Esophagus squamous epithelium (tissue), 5 donors: ENCODE data around the gene CADPS. TPM values are rescaled to one million over a fixed set of nuclear protein-coding genes. Genes with fewer than 3 reads are reported as not detected.
"Not testable (repeated sequence)": the region's sequence is repeated elsewhere in the genome, so short reads cannot be mapped to it uniquely, and the experiment has no call there.

Experiments used
- DNase-seq: peaks from one replicate; lab custom pipeline; 2025; lab: John Stamatoyannopoulos, UW
- H3K27ac ChIP-seq, 4 donors: fragments of 200-600 bp; sonication (generic); one replicate each; pipeline ENCODE4 v1.5.1; 2016 to 2019; ENCODE audit warnings: mild to moderate bottlenecking in 1 of 4
- H3K27me3 ChIP-seq, 4 donors: fragments of 200-600 bp; sonication (generic); 1 replicate in 3 of 4; 2 replicates in 1 of 4; pipeline versions ENCODE4 v1.5.1 to v1.6.0; 2017 to 2021; ENCODE audit warnings: antibody characterized with exemption in 1 of 4
- H3K36me3 ChIP-seq, 3 donors: fragments of 200-600 bp; sonication (generic); one replicate each; pipeline ENCODE4 v1.5.1; 2016 to 2019
- H3K4me1 ChIP-seq, 3 donors: fragments of 200-600 bp; sonication (generic); one replicate each; pipeline ENCODE4 v1.5.1; 2017 to 2019
- H3K4me3 ChIP-seq, 4 donors: fragments of 200-600 bp; sonication (generic); 1 replicate in 3 of 4; 2 replicates in 1 of 4; pipeline ENCODE4 v1.5.1; 2016 to 2019; ENCODE audit warnings: mild to moderate bottlenecking in 2 of 4, moderate library complexity in 1 of 4
- H3K9me3 ChIP-seq, 3 donors: fragments of 200-600 bp; sonication (generic); one replicate each; pipeline ENCODE4 v1.5.1; 2016 to 2019
- POLR2A ChIP-seq, 4 donors: fragments of 450-650 bp; IDR thresholded peaks; one replicate each; pipeline ENCODE4 v1.6.1; 2017; ENCODE audit warnings: antibody characterized with exemption in 4 of 4, mild to moderate bottlenecking in 4 of 4, moderate library complexity in 3 of 4
- WGBS, 2 donors: methylation state at CpG; one replicate each; pipeline ENCODE4 v1.1.5; 2018; 5-methylcytosine and 5-hydroxymethylcytosine counted together
- intact Hi-C: fragments of 100-400 bp; cut with DNase I; formaldehyde crosslinking; loops from one replicate; pipeline ENCODE4 v1.15.0; 2022
- total RNA-seq, 4 donors: library from RNA; depleted of rRNA; stranded (reverse); fragments of >200 nt; gene quantifications; one replicate each; pipeline ENCODE4 v1.1.0, GENCODE V29; 2016
- TF ChIP-seq, protein P1 (sequence below), 6 experiments: fragments of 450-650 bp in 4 of 6; fragments of 200-600 bp in 2 of 6; sonication (generic) in 2 of 6; IDR thresholded peaks; one replicate each; pipeline ENCODE4 v1.5.1; 2016 to 2019; ENCODE audit warnings: antibody characterized with exemption in 6 of 6, mild to moderate bottlenecking in 4 of 6, moderate library complexity in 4 of 6
- donor health status: DM: yes; HTN: yes; CAD: no.

The CADPS gene
- total RNA-seq, 4 donors from 2014 or later: 0.09 to 4.8 TPM; not detected in 2

DNA sequence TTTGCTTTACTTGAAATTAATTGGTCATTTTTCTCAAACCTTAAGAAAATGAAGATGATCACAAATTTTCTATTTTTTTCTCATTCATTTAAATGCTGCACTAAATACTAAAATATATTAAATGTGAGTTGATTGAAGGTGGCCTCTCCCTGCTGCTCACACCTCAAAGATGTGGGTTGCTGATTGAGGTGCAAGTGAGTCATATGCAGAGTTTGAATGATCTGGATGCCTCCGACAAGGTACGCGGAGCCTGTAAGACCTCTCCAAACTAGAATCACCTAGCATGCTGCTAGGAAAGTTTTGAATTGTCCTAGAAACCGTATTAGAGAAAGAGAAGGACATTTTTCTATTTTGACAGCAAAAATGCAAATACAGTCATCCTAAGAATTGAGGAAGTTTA, 290.6 kb downstream of the CADPS start:
- Histone ChIP-seq H3K27me3 (peaks cover 0 to 6% (median 0%) of the 10 kb centered on the region in 4 donors), H3K9me3 (peaks cover 0 to 4% (median 0%) of the 10 kb centered on the region in 3 donors), H3K36me3 (no peaks in the 10 kb centered on the region), H3K27ac (no peak overlapping the region), H3K4me3 (no peak overlapping the region), H3K4me1 (no peaks in the 10 kb centered on the region)
- DNase-seq: no peak
- no peak for TF ChIP-seq POLR2A (IDR thresholded peaks at IDR 0.05)
- TF ChIP-seq, protein P1, sequence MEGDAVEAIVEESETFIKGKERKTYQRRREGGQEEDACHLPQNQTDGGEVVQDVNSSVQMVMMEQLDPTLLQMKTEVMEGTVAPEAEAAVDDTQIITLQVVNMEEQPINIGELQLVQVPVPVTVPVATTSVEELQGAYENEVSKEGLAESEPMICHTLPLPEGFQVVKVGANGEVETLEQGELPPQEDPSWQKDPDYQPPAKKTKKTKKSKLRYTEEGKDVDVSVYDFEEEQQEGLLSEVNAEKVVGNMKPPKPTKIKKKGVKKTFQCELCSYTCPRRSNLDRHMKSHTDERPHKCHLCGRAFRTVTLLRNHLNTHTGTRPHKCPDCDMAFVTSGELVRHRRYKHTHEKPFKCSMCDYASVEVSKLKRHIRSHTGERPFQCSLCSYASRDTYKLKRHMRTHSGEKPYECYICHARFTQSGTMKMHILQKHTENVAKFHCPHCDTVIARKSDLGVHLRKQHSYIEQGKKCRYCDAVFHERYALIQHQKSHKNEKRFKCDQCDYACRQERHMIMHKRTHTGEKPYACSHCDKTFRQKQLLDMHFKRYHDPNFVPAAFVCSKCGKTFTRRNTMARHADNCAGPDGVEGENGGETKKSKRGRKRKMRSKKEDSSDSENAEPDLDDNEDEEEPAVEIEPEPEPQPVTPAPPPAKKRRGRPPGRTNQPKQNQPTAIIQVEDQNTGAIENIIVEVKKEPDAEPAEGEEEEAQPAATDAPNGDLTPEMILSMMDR (IDR thresholded peaks at IDR 0.05): no peak
- intact Hi-C loops: no loop called here
- 65 to 74% methylated on average over 4 of the region's 4 CpGs for WGBS, 2 donors

DNA sequence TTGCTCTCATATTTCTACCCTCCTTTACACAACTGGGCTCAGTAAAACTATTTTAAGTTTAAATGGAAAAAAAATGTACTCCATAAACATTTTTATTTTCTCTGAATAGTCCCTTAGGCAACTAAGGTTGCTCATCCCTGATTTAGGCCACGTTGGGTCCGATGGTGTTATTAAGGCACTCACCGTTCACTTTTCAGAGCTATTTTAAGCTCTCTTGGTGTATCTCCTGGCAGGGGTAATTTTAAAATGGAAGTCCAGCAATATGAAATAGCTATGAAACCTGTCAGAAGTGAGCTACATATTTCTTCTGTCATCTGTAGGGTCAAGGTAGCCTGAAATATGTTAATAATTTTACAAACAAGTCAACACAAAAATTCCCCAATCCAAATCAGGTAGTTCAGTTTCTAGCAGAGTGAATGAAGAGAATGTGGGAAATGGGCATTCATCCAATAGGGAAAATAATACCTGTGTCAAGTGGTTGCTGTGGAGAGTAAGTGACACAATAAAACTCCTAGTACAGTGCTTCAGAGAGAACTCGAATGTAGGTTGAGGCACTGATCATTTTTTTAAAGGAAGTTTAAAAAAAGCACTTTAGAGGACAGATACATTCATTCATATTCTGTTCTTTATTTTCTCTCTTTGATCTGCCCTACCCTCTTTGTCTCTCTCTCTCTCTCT, 292.6 kb downstream of the CADPS start:
- no peak overlapping the region for H3K4me3 ChIP-seq
- 46 to 51% methylated on average over 4 of the region's 4 CpGs for WGBS, 2 donors
- TF ChIP-seq POLR2A (IDR thresholded peaks at IDR 0.05): no peak
- TF ChIP-seq, protein P1 (IDR thresholded peaks at IDR 0.05): no peak
- intact Hi-C loops: no loop called here
- no peaks in the 10 kb centered on the region for H3K4me1 ChIP-seq
- no peak overlapping the region for H3K27ac ChIP-seq
- no peaks in the 10 kb centered on the region for H3K36me3 ChIP-seq
- H3K9me3 ChIP-seq: peaks cover 0 to 15% (median 3%) of the 10 kb centered on the region in 3 donors
- DNase-seq: no peak
- H3K27me3 ChIP-seq: no peaks in the 10 kb centered on the region

DNA sequence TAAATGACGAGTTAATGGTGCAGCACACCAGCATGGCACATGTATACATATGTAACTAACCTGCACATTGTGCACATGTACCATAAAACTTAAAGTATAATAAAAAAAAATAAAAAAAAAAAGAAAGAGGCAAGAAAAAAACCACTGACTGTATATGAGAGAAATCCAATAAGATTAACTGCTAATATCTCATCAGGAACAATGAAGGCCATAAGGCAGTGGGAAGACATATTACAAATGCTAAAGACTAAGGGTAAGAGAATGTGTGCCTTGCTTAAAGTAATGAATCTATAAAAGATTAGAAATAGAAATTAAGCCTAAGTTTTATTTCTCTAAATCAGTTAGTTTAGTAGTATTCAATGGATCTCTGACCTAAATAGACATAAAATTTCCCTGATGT, 294.7 kb downstream of the CADPS start:
- WGBS, 2 donors: 81 to 100% methylated on average over 1 of the region's 1 CpG
- intact Hi-C loops, H3K4me3 ChIP-seq, H3K27ac ChIP-seq, H3K36me3 ChIP-seq, DNase-seq, H3K27me3 ChIP-seq, H3K4me1 ChIP-seq: not testable (repeated sequence)
- peaks cover 0 to 15% (median 3%) of the 10 kb centered on the region in 3 donors for H3K9me3 ChIP-seq

DNA sequence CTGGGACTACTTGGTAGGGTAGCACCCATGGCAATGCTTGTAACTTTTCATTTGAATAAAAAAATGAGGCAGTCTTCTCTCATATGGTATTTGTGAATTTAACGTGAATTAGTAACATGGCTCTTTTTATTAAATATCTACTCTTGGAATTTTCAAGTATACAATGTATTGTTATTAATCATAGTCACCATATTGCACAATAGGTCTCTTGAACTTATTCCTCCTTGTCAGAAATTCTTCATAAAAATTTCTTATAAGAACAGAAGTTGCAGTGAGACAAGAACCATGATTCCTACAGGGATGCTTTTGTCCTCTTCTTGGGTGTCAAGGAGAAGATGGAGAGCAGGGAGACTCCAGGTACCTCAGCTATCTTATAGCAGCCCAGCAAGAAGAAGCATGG, 298.1 kb downstream of the CADPS start:
- 41 to 63% methylated on average over 1 of the region's 1 CpG for WGBS, 2 donors
- no peaks in the 10 kb centered on the region for H3K36me3 ChIP-seq
- TF ChIP-seq, protein P1 (IDR thresholded peaks at IDR 0.05): no peak
- TF ChIP-seq POLR2A (IDR thresholded peaks at IDR 0.05): no peak
- DNase-seq: no peak
- H3K9me3 ChIP-seq: peaks cover 0 to 15% (median 3%) of the 10 kb centered on the region in 3 donors
- peaks cover 0 to 9% (median 0%) of the 10 kb centered on the region in 4 donors for H3K27me3 ChIP-seq
- H3K27ac ChIP-seq: no peak overlapping the region
- H3K4me1 ChIP-seq: no peaks in the 10 kb centered on the region
- intact Hi-C loops: no loop called here
- H3K4me3 ChIP-seq: no peak overlapping the region

DNA sequence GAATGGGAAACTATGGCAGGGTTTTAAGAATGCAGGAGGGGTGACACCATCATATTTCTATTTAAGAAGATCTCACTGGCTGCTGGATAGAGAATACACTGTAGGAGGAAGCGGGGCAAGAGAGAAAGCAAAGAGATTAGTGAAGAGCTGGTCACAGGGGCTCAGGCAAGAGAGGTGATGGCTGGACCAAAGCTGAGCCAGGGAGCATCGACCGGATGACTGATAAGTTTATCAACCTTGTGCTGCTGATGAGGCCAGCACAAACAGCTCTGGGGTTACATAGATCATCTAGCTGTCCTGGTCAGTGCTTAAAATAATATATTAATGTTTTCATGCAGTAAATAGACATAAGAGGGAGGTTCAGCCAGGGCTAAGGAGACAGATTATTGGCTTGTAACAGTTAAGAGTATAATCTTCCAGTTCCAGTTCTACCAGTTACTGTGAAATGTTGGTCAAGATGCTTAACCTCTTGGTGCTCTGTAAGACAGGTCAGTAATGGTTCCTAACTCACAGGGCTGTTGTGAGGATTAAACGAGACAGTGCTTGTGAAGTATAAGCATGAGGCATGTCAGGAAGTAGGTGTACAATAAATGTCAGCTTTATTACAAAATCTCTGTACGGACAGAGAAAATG, 300.8 kb downstream of the CADPS start:
- Histone ChIP-seq H3K27ac (no peak overlapping the region), H3K27me3 (peaks cover 0 to 12% (median 0%) of the 10 kb centered on the region in 4 donors), H3K4me1 (no peaks in the 10 kb centered on the region), H3K4me3 (no peak overlapping the region), H3K36me3 (no peaks in the 10 kb centered on the region), H3K9me3 (peaks cover 0 to 8% (median 3%) of the 10 kb centered on the region in 3 donors)
- DNase-seq: no peak
- intact Hi-C loops: no loop called here
- TF ChIP-seq, protein P1 (IDR thresholded peaks at IDR 0.05): no peak
- no peak for TF ChIP-seq POLR2A (IDR thresholded peaks at IDR 0.05)
- 61 to 67% methylated on average over 5 of the region's 5 CpGs for WGBS, 2 donors
